Measurements from ENCODE around the gene GRPEL2.
A peak's percentile ranks its signal among the peaks of the same experiment; 100 is the strongest.

Gene GRPEL2

GRCh38 chr5:149345147-149345891 lies at the start of gene GRPEL2:
Gene GRPEL2 (plus strand): TSS chr5:149345499. CDS start chr5:149345540, 41 bp downstream.
- peak; percentile 96 for DNase-seq

- DNase-seq, result no peak
These were observed 47.8 kb upstream of the GRPEL2 start for GRCh38 chr5:149297340-149298025.

GRCh38 chr5:149298163-149298562 lies 47.1 kb upstream of the GRPEL2 start:
- no peak for DNase-seq

GRCh38 chr5:149298842-149299404 lies 46.4 kb upstream of the GRPEL2 start:
- no peak for DNase-seq

GRCh38 chr5:149299451-149300054 lies 45.7 kb upstream of the GRPEL2 start:
- no peak for DNase-seq

GRCh38 chr5:149300441-149300840 lies 44.9 kb upstream of the GRPEL2 start:
- no peak for DNase-seq

- DNase-seq, result no peak
These were observed 44.1 kb upstream of the GRPEL2 start for GRCh38 chr5:149301049-149301743.

GRCh38 chr5:149301744-149302380 lies 43.4 kb upstream of the GRPEL2 start:
- no peak for DNase-seq

GRCh38 chr5:149302641-149303040 lies 42.7 kb upstream of the GRPEL2 start:
- DNase-seq, result no peak

GRCh38 chr5:149303210-149303609 lies 42.1 kb upstream of the GRPEL2 start:
- no peak for DNase-seq

GRCh38 chr5:149304195-149305078 lies 40.9 kb upstream of the GRPEL2 start:
- no peak for DNase-seq

GRCh38 chr5:149309354-149309753 lies 35.9 kb upstream of the GRPEL2 start:
- DNase-seq, result no peak

GRCh38 chr5:149310488-149310887 lies 34.8 kb upstream of the GRPEL2 start:
- DNase-seq, result no peak

GRCh38 chr5:149310947-149311658 lies 34.2 kb upstream of the GRPEL2 start:
- no peak for DNase-seq

- DNase-seq, result peak; percentile 43
These were observed 32.0 kb upstream of the GRPEL2 start for GRCh38 chr5:149313151-149313841.

- no peak for DNase-seq
These were observed 30.7 kb upstream of the GRPEL2 start for GRCh38 chr5:149314571-149315111.

- no peak for DNase-seq
These were observed 29.5 kb upstream of the GRPEL2 start for GRCh38 chr5:149315753-149316152.

GRCh38 chr5:149317281-149318048 lies 27.8 kb upstream of the GRPEL2 start:
- DNase-seq, result no peak

- no peak for DNase-seq
These were observed 26.1 kb upstream of the GRPEL2 start for GRCh38 chr5:149319174-149319573.

Measured in NCI-H774 (cell line).